Kidney (tissue), 14 donors: ENCODE measurements around the gene SERF2. TPM values are rescaled to one million over a fixed set of nuclear protein-coding genes. Genes with fewer than 3 reads are reported as not detected.
A peak's percentile ranks its signal among the peaks of the same experiment; 100 is the strongest.

Experiments
- DNase-seq, 5 donors: peaks; one replicate each; pipeline ENCODE4 v3.0.0-alpha.2; 2013 to 2020
- FAIRE-seq: peaks from 2 replicates; lab custom pipeline; 2012; peaks lifted over from hg19 to GRCh38; lab: Jason Lieb, UNC
- H3K27ac ChIP-seq, 2 donors: one replicate each; pipeline ENCODE4 v1.7.0; 2013; ENCODE audit warnings: low read depth in 2 of 2, low read length in 2 of 2, inconsistent platforms in 1 of 2
- H3K27me3 ChIP-seq: one replicate; pipeline ENCODE4 v1.7.1; 2013; ENCODE audit warnings: low read length, inconsistent platforms; ENCODE audit not compliant: control insufficient read depth, insufficient read depth
- H3K36me3 ChIP-seq, 3 donors: one replicate each; pipeline versions ENCODE4 v1.7.0 to v1.7.1; 2013; ENCODE audit warnings: low read length in 3 of 3, control low read depth in 1 of 3, inconsistent platforms in 1 of 3; ENCODE audit not compliant: insufficient read depth in 3 of 3, control insufficient read depth in 2 of 3
- H3K4me1 ChIP-seq, 3 donors: one replicate each; pipeline versions ENCODE4 v1.7.0 to v1.7.1; 2013; ENCODE audit warnings: low read length in 3 of 3, inconsistent platforms in 1 of 3, low read depth in 1 of 3; ENCODE audit not compliant: control insufficient read depth in 2 of 3, insufficient read depth in 2 of 3
- H3K4me3 ChIP-seq, 3 donors: one replicate each; pipeline versions ENCODE4 v1.7.0 to v1.8.1; 2013; ENCODE audit warnings: low read length in 3 of 3, control low read depth in 1 of 3, inconsistent platforms in 1 of 3
- H3K9ac ChIP-seq, 3 donors: one replicate each; pipeline versions ENCODE4 v1.7.0 to v1.7.1; 2013; ENCODE audit warnings: low read length in 3 of 3, control low read depth in 1 of 3, inconsistent platforms in 1 of 3
- H3K9me3 ChIP-seq, 3 donors: one replicate each; pipeline versions ENCODE4 v1.7.0 to v1.7.1; 2013; ENCODE audit warnings: low read length in 3 of 3, control low read depth in 1 of 3, inconsistent platforms in 1 of 3; ENCODE audit not compliant: control insufficient read depth in 2 of 3, insufficient read depth in 1 of 3
- intact Hi-C: fragments of 100-400 bp; cut with DNase I; formaldehyde crosslinking; loops from one replicate; pipeline ENCODE4 v1.11.1; 2022
- polyA plus RNA-seq: library from polyadenylated mRNA; stranded (reverse); fragments of 350-450 nt; fragmentation: Illumina TruSeq; extraction: RNeasy Lipid Tissue Mini Kit (QIAGEN cat#74804); gene quantifications from one replicate; pipeline ENCODE4 v1.2.3, GENCODE V29; 2014; ENCODE audit warnings: low read depth, low replicate concordance; ENCODE audit not compliant: insufficient read depth
- total RNA-seq: library from RNA; stranded (reverse); fragmentation: NEBNext Ultra II Directional; extraction: Animal tissue kit (Norgen Biotek cat#: 25700); gene quantifications from one replicate; pipeline ENCODE4 v1.2.1, GENCODE V29; 2021
- TF ChIP-seq, protein P1 (sequence below): IDR thresholded peaks from 3 replicates; pipeline ENCODE4 v1.5.1; 2012; ENCODE audit warnings: mild to moderate bottlenecking, moderate library complexity, borderline replicate concordance; ENCODE audit not compliant: insufficient read depth; ENCODE audit errors: extremely low read depth
- donor health status: control.
- donor health status: control.
- donor health status: control.
- donor health status: control.
- donor health status: control.
- donor health status: DM: yes; HTN: yes; CAD: no.
- donor health status: Normal renal cell carcinoma (clear cell type).

Gene SERF2
- total and polyA plus RNA-seq, 2 donors from 2014 or later: 788 to 2,452 TPM

DNA sequence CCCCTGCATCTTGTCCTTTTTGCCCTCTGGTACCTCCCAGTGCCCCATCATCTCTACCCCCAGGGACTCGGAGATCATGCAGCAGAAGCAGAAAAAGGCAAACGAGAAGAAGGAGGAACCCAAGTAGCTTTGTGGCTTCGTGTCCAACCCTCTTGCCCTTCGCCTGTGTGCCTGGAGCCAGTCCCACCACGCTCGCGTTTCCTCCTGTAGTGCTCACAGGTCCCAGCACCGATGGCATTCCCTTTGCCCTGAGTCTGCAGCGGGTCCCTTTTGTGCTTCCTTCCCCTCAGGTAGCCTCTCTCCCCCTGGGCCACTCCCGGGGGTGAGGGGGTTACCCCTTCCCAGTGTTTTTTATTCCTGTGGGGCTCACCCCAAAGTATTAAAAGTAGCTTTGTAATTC, 1.5 kb downstream of the SERF2 start:
- peaks cover 11 to 23% (median 20%) of the 10 kb centered on the region in 3 donors for H3K36me3 ChIP-seq
- no peaks in the 10 kb centered on the region for H3K9me3 ChIP-seq
- FAIRE-seq (no peak), DNase-seq (no peak)
- H3K27ac ChIP-seq: peak overlapping the region; percentile 99
- peaks cover 5 to 31% (median 26%) of the 10 kb centered on the region in 3 donors for H3K4me1 ChIP-seq
- H3K4me3 ChIP-seq: peak overlapping the region in 2 of 3 donors; percentile 96 to 100
- intact Hi-C loops: no loop called here
- TF ChIP-seq, protein P1, sequence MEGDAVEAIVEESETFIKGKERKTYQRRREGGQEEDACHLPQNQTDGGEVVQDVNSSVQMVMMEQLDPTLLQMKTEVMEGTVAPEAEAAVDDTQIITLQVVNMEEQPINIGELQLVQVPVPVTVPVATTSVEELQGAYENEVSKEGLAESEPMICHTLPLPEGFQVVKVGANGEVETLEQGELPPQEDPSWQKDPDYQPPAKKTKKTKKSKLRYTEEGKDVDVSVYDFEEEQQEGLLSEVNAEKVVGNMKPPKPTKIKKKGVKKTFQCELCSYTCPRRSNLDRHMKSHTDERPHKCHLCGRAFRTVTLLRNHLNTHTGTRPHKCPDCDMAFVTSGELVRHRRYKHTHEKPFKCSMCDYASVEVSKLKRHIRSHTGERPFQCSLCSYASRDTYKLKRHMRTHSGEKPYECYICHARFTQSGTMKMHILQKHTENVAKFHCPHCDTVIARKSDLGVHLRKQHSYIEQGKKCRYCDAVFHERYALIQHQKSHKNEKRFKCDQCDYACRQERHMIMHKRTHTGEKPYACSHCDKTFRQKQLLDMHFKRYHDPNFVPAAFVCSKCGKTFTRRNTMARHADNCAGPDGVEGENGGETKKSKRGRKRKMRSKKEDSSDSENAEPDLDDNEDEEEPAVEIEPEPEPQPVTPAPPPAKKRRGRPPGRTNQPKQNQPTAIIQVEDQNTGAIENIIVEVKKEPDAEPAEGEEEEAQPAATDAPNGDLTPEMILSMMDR: no peak
- H3K27me3 ChIP-seq: no peaks in the 10 kb centered on the region
- peak overlapping the region; percentile 95 to 100 (median 100) for H3K9ac ChIP-seq

DNA sequence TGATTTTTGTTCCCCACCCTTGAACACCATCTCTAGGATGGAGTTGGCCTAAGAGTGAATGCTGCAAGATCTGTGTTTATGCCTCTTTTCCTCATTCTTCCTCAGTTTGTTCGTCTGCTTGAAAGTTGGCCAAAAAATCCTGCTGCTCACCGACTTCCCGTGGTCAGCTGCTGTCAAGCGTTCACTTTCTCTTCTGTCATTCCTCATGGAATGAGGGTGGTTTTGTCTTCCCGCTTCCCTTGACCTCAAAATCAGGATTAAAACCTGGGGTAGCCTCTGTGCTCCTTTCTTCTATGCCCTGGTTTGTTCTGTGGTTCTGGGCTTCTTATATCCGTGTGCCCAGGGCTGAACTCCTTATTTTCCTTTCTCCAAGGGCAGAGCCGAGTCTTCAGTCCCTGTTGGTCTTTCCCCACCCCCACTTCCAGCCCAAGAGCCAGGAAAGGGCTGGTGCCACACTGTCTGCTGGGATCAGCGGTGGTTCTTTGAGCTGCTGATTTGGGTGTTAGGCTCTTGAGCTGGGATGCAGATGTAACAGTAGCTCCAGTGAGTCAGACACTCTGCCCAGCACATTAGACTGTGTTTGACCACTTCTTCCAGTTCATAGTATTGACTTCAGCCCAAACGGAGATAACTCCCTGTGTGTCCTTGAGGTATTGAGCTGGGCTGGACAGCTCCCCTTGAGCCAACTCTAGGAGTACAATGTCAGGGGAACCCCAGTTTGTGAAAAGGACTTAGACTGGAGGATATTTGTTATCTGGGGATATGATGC, 2.3 kb downstream of the SERF2 start:
- Histone ChIP-seq H3K4me1 (peaks cover 5 to 38% (median 30%) of the 10 kb centered on the region in 3 donors), H3K27ac (no peak overlapping the region), H3K36me3 (peaks cover 11 to 25% (median 23%) of the 10 kb centered on the region in 3 donors), H3K9me3 (no peaks in the 10 kb centered on the region), H3K4me3 (peak overlapping the region in 2 of 3 donors; percentile 7 to 100), H3K9ac (peak overlapping the region in 1 of 3 donors; percentile 4), H3K27me3 (no peaks in the 10 kb centered on the region)
- FAIRE-seq: no peak
- TF ChIP-seq, protein P1: no peak
- DNase-seq: no peak
- intact Hi-C loops: no loop called here

DNA sequence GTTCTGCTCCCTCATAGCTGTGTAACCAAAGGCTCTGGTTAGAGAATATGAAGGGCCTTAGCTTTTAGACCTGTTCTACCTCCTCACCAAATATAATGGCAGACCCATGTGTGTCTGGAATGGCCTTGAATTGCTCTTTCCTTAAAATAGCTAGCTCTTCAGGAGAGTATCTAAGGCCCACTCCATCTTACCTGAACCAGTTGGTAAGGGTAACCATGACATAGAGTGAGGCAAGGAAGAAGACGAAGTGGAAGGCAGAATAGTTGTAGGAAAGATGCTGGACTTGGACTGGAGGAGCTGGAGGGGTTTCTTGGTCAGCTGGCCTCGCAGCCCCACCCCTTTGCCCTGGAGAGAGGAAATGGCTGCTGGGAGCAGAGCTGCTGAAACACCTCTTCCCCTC, 3.1 kb downstream of the SERF2 start:
- H3K27me3 ChIP-seq: no peaks in the 10 kb centered on the region
- H3K36me3 ChIP-seq: peaks cover 11 to 28% (median 25%) of the 10 kb centered on the region in 3 donors
- H3K9me3 ChIP-seq: no peaks in the 10 kb centered on the region
- H3K9ac ChIP-seq: no peak overlapping the region
- peaks cover 5 to 45% (median 35%) of the 10 kb centered on the region in 3 donors for H3K4me1 ChIP-seq
- no peak overlapping the region for H3K27ac ChIP-seq
- FAIRE-seq: no peak
- H3K4me3 ChIP-seq: no peak overlapping the region
- intact Hi-C loops: no loop called here
- DNase-seq: no peak
- TF ChIP-seq, protein P1: no peak
